Vagina (tissue), 2 donors: ENCODE results near the gene DYSF. TPM values are rescaled to one million over a fixed set of nuclear protein-coding genes. Genes with fewer than 3 reads are reported as not detected.

Source experiments
- DNase-seq, 2 donors: peaks; one replicate each; pipeline ENCODE4 v3.0.0-alpha.2; 2017; ENCODE audit errors: extremely low spot score in 2 of 2
- H3K27ac ChIP-seq: fragments of 200-600 bp; sonication (generic); one replicate; pipeline ENCODE4 v1.5.1; 2019
- H3K27me3 ChIP-seq: fragments of 200-600 bp; sonication (generic); one replicate; pipeline ENCODE4 v1.5.1; 2019
- H3K36me3 ChIP-seq, 2 donors: fragments of 200-600 bp; sonication (generic); one replicate each; pipeline ENCODE4 v1.5.1; 2017 to 2019
- H3K4me1 ChIP-seq: fragments of 200-600 bp; sonication (generic); one replicate; pipeline ENCODE4 v1.5.1; 2019
- H3K4me3 ChIP-seq, 2 donors: fragments of 200-600 bp; sonication (generic); 1 replicate in 1 of 2; 2 replicates in 1 of 2; pipeline ENCODE4 v1.5.1; 2016 to 2019
- H3K9me3 ChIP-seq: fragments of 200-600 bp; sonication (generic); one replicate; pipeline ENCODE4 v1.5.1; 2019
- POLR2A ChIP-seq, 2 donors: fragments of 450-650 bp; IDR thresholded peaks; one replicate each; pipeline ENCODE4 v1.6.1; 2017; ENCODE audit warnings: antibody characterized with exemption in 2 of 2, mild to moderate bottlenecking in 2 of 2, moderate library complexity in 2 of 2
- POLR2AphosphoS5 ChIP-seq, 2 donors: sonication (generic); formaldehyde crosslinking; IDR thresholded peaks; one replicate each; pipeline ENCODE4 v1.9.0; 2017; ENCODE audit warnings: antibody characterized with exemption in 2 of 2, mild to moderate bottlenecking in 2 of 2, low read depth in 1 of 2; ENCODE audit not compliant: insufficient read depth in 1 of 2
- intact Hi-C: fragments of 100-400 bp; cut with DNase I; formaldehyde crosslinking; loops from one replicate; pipeline ENCODE4 v1.15.1; 2023
- total RNA-seq: library from RNA; depleted of rRNA; stranded (reverse); fragments of >200 nt; gene quantifications from one replicate; pipeline ENCODE4 v1.2.3, GENCODE V29; 2016
- TF ChIP-seq, protein P1 (sequence below), 3 experiments: fragments of 450-650 bp in 2 of 3; fragments of 200-600 bp in 1 of 3; sonication (generic) in 1 of 3; IDR thresholded peaks; one replicate each; pipeline ENCODE4 v1.5.1; 2017 to 2019; ENCODE audit warnings: antibody characterized with exemption in 3 of 3, mild to moderate bottlenecking in 2 of 3, moderate library complexity in 2 of 3

The DYSF gene
- total RNA-seq, 1 donor from 2014 or later, result 10.1 TPM

- no peak overlapping the region for H3K4me3 ChIP-seq
- TF ChIP-seq POLR2AphosphoS5 (IDR thresholded peaks at IDR 0.05; ENCODE audit: insufficient read depth in 1 of 2, low read depth in 1 of 2), result no peak
- intact Hi-C loops, result no loop called here
- H3K4me1 ChIP-seq, result peaks cover 13% of the 10 kb centered on the region
- H3K27ac ChIP-seq, result no peak overlapping the region
- DNase-seq, result no peak
- no peaks in the 10 kb centered on the region for H3K9me3 ChIP-seq
- H3K27me3 ChIP-seq, result no peaks in the 10 kb centered on the region
- H3K36me3 ChIP-seq, result no peaks in the 10 kb centered on the region
These were observed 271.4 kb downstream of the DYSF start for GRCh38 chr2:71724793-71725192.

- no peak for DNase-seq
- Histone ChIP-seq H3K27ac (no peak overlapping the region), H3K4me3 (no peak overlapping the region), H3K36me3 (no peaks in the 10 kb centered on the region), H3K27me3 (no peaks in the 10 kb centered on the region), H3K9me3 (no peaks in the 10 kb centered on the region), H3K4me1 (peaks cover 2% of the 10 kb centered on the region)
- intact Hi-C loops, result no loop called here
- TF ChIP-seq POLR2A (IDR thresholded peaks at IDR 0.05) (no peak), POLR2AphosphoS5 (IDR thresholded peaks at IDR 0.05; ENCODE audit: insufficient read depth in 1 of 2, low read depth in 1 of 2) (no peak)
- TF ChIP-seq, protein P1, sequence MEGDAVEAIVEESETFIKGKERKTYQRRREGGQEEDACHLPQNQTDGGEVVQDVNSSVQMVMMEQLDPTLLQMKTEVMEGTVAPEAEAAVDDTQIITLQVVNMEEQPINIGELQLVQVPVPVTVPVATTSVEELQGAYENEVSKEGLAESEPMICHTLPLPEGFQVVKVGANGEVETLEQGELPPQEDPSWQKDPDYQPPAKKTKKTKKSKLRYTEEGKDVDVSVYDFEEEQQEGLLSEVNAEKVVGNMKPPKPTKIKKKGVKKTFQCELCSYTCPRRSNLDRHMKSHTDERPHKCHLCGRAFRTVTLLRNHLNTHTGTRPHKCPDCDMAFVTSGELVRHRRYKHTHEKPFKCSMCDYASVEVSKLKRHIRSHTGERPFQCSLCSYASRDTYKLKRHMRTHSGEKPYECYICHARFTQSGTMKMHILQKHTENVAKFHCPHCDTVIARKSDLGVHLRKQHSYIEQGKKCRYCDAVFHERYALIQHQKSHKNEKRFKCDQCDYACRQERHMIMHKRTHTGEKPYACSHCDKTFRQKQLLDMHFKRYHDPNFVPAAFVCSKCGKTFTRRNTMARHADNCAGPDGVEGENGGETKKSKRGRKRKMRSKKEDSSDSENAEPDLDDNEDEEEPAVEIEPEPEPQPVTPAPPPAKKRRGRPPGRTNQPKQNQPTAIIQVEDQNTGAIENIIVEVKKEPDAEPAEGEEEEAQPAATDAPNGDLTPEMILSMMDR (IDR thresholded peaks at IDR 0.05), result no peak
These were observed 272.5 kb downstream of the DYSF start for GRCh38 chr2:71725836-71726235.

DNA sequence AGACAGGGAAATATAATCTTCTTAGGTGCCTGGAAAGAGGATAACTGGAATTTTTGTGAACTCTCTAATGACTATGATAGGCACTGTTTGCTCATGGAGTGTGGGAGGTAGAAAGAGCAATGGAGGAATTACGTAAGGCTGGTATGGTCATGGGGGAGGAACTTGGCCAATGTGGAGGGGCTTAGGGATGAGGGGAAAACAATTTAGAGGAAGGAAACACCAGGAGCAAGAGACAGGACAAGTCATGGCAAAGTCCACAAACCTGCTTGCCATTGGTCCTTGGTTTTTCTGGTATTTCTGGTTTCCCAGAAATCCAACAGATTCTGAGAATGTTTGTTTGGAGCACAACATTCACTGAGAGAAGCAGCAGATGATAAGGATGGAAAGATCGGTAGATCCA, 274.2 kb downstream of the DYSF start:
- no peak for DNase-seq
- no peaks in the 10 kb centered on the region for H3K4me1 ChIP-seq
- TF ChIP-seq POLR2AphosphoS5 (IDR thresholded peaks at IDR 0.05; ENCODE audit: insufficient read depth in 1 of 2, low read depth in 1 of 2) (no peak), POLR2A (IDR thresholded peaks at IDR 0.05) (no peak)
- TF ChIP-seq, protein P1 (IDR thresholded peaks at IDR 0.05), result no peak
- intact Hi-C loops, result no loop called here
- no peaks in the 10 kb centered on the region for H3K36me3 ChIP-seq
- H3K9me3 ChIP-seq, result no peaks in the 10 kb centered on the region
- no peak overlapping the region for H3K4me3 ChIP-seq
- H3K27ac ChIP-seq, result no peak overlapping the region
- no peaks in the 10 kb centered on the region for H3K27me3 ChIP-seq

DNA sequence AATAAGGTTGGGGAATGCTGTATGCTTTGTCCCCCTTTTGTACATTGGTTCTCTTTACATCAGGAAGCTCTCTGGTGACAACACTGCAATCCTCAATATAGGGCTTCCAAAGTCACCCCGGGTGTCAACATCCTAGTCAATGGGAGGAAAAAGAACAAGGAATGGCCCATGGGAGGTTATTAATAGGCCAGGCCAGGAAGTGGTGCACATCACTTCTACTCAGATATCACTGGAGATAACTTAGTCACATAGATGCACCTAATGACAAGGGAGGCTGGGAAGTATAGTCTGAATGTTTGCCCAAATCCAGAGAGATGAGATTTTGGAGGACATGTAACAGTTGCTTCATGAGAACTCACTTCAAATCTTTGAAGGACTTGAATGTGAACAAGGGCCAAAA, 274.7 kb downstream of the DYSF start:
- Histone ChIP-seq H3K27me3 (no peaks in the 10 kb centered on the region), H3K9me3 (no peaks in the 10 kb centered on the region), H3K4me1 (no peaks in the 10 kb centered on the region), H3K4me3 (no peak overlapping the region), H3K27ac (no peak overlapping the region), H3K36me3 (no peaks in the 10 kb centered on the region)
- no peak for DNase-seq
- no peak for TF ChIP-seq POLR2A (IDR thresholded peaks at IDR 0.05)
- TF ChIP-seq POLR2AphosphoS5 (IDR thresholded peaks at IDR 0.05; ENCODE audit: insufficient read depth in 1 of 2, low read depth in 1 of 2), result no peak
- TF ChIP-seq, protein P1 (IDR thresholded peaks at IDR 0.05), result no peak
- intact Hi-C loops, result no loop called here

GRCh38 chr2:71730785-71731383, 277.5 kb downstream of the DYSF start:
- no peaks in the 10 kb centered on the region for H3K4me1 ChIP-seq
- DNase-seq, result peak in 1 of 2 donors; percentile 87
- H3K27me3 ChIP-seq, result no peaks in the 10 kb centered on the region
- H3K36me3 ChIP-seq, result no peaks in the 10 kb centered on the region
- H3K27ac ChIP-seq, result no peak overlapping the region
- no peak overlapping the region for H3K4me3 ChIP-seq
- TF ChIP-seq POLR2AphosphoS5 (IDR thresholded peaks at IDR 0.05; ENCODE audit: insufficient read depth in 1 of 2, low read depth in 1 of 2) (no peak), POLR2A (IDR thresholded peaks at IDR 0.05) (no peak)
- TF ChIP-seq, protein P1 (IDR thresholded peaks at IDR 0.05), result no peak
- no peaks in the 10 kb centered on the region for H3K9me3 ChIP-seq
- intact Hi-C loops, result loop anchor here (5.0 kb wide), 1 partner anchor 1419 kb away; no protein-coding TSS in a partner anchor
